ENCODE measurements around the gene COPE. TPM values are rescaled to one million over a fixed set of nuclear protein-coding genes. Genes with fewer than 3 reads are reported as not detected.

The COPE gene
- total and polyA plus RNA-seq, 3 donors from 2014 or later, result 343 to 692 (median 490) TPM

DNA sequence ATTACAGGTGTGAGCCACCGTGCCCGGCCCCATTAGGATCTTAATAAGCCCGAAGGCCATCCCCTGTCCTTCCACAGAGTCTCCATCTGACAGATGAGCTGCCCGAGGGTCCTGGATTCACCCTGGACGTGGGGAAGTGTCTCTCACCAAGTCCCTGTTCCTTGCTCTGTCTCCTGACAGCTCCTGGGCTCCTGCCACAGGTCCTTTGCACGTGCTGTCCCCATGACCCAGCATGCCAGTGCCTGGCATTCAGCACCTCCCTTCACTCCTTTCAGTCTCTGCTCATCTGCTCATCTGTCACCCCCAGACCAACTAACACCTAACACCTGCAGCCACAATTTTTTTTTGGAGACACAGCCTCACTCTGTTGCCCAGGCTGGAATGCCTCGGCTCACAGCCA is 37.7 kb downstream of the COPE start:
- TF ChIP-seq POLR2A (IDR thresholded peaks at IDR 0.05), result no peak
- TF ChIP-seq, protein P1, sequence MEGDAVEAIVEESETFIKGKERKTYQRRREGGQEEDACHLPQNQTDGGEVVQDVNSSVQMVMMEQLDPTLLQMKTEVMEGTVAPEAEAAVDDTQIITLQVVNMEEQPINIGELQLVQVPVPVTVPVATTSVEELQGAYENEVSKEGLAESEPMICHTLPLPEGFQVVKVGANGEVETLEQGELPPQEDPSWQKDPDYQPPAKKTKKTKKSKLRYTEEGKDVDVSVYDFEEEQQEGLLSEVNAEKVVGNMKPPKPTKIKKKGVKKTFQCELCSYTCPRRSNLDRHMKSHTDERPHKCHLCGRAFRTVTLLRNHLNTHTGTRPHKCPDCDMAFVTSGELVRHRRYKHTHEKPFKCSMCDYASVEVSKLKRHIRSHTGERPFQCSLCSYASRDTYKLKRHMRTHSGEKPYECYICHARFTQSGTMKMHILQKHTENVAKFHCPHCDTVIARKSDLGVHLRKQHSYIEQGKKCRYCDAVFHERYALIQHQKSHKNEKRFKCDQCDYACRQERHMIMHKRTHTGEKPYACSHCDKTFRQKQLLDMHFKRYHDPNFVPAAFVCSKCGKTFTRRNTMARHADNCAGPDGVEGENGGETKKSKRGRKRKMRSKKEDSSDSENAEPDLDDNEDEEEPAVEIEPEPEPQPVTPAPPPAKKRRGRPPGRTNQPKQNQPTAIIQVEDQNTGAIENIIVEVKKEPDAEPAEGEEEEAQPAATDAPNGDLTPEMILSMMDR (IDR thresholded peaks at IDR 0.05), result no peak
- DNase-seq, result no peak
- 92 to 94% methylated on average over 4 to 7 of the region's 7 CpGs for WGBS, 2 donors
- Histone ChIP-seq H3K27ac (no peak overlapping the region), H3K36me3 (ENCODE audit: low read depth, missing control alignments) (no peaks in the 10 kb centered on the region), H3K4me1 (no peaks in the 10 kb centered on the region), H3K9me3 (no peaks in the 10 kb centered on the region), H3K4me3 (no peak overlapping the region), H3K27me3 (no peaks in the 10 kb centered on the region)
- intact Hi-C loops (cut with DNase I; ENCODE audit: low total_unique reads), result no loop called here

DNA sequence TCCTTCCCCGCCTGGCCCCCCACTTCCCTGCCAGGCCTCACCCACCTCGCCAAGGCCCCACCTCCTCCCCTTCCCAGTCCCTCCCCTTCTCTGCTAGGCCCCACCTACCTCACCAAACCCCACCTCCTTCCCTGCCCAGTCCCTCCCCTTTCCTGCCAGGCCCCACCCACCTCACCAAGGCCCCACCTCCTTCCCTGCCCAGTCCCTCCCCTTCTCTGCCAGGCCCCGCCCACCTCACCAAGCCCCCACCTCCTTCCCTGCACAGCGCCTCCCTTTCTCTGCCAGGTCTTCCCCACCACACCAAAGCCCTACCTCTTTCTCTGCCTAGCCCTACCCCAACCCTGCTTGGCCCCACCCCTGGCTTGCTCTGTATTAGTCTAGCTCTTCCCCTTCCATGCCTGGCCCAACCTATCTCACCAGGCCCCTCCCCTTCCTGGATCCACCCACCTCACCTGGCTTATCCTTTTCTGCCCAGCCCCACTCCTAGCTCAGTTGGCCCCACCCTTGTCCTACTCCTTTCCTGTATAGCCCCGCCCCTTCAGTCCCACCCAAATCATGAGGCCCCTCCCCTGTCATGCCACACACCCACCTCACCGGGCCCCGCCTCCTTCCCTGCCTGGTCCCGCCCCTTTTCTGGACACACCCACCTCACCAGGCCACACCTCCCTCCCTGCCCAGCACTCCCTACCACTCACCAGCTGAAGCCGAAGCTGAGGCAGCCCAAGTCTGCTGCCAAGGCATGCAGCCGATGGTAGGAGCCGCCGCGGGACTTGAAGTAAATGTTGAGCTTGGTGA is 39.4 kb downstream of the COPE start:
- no peaks in the 10 kb centered on the region for H3K36me3 ChIP-seq (ENCODE audit: low read depth, missing control alignments)
- no peaks in the 10 kb centered on the region for H3K27me3 ChIP-seq
- DNase-seq, result peak; percentile 67
- WGBS, 2 donors, result 65 to 70% methylated on average over 13 of the region's 13 CpGs
- no peak overlapping the region for H3K4me3 ChIP-seq
- no peaks in the 10 kb centered on the region for H3K4me1 ChIP-seq
- intact Hi-C loops (cut with DNase I; ENCODE audit: low total_unique reads), result no loop called here
- no peak overlapping the region for H3K27ac ChIP-seq
- H3K9me3 ChIP-seq, result no peaks in the 10 kb centered on the region
- TF ChIP-seq, protein P1 (IDR thresholded peaks at IDR 0.05), result no peak
- TF ChIP-seq POLR2A (IDR thresholded peaks at IDR 0.05), result no peak

DNA sequence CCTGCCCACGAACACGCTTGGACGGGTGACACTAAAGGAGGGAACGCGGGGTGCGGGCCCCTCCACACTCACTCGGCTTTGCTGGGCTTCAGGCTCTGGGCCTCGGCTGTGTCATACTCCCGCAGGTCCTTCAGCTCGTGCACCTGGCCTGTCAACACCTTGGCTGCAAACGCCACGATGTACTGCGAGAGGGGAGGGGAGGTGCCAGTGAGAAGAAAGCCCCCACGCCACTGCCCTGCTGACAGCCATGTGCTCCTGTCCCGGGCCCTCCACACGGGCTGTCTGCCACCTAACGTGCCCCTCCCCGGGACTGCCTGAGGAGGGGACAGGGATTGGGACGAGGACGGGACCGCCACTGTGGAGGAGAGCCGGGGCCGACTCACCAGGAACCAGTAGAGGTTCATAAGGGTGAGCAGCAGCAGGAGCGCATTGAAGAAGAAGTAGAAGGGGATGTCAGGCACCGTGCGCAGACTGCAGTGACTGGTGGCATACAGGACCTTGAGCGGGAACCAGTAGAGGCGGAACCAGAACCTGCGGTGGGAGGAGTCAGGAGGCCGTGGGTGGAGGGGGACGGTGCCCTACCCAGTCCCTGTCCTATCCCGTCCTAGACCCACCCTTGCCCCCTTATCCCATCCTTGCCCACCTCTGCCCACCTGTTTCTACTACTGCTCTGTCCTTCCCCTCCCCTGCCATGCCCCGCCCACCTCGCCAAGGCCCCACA is 40.2 kb downstream of the COPE start:
- H3K4me3 ChIP-seq, result no peak overlapping the region
- DNase-seq, result no peak
- no peaks in the 10 kb centered on the region for H3K27me3 ChIP-seq
- no peaks in the 10 kb centered on the region for H3K4me1 ChIP-seq
- intact Hi-C loops (cut with DNase I; ENCODE audit: low total_unique reads), result no loop called here
- H3K36me3 ChIP-seq (ENCODE audit: low read depth, missing control alignments), result no peaks in the 10 kb centered on the region
- TF ChIP-seq POLR2A (IDR thresholded peaks at IDR 0.05), result no peak
- TF ChIP-seq, protein P1 (IDR thresholded peaks at IDR 0.05), result no peak
- H3K27ac ChIP-seq, result no peak overlapping the region
- no peaks in the 10 kb centered on the region for H3K9me3 ChIP-seq
- 89 to 91% methylated on average over 32 to 34 of the region's 34 CpGs for WGBS, 2 donors

DNA sequence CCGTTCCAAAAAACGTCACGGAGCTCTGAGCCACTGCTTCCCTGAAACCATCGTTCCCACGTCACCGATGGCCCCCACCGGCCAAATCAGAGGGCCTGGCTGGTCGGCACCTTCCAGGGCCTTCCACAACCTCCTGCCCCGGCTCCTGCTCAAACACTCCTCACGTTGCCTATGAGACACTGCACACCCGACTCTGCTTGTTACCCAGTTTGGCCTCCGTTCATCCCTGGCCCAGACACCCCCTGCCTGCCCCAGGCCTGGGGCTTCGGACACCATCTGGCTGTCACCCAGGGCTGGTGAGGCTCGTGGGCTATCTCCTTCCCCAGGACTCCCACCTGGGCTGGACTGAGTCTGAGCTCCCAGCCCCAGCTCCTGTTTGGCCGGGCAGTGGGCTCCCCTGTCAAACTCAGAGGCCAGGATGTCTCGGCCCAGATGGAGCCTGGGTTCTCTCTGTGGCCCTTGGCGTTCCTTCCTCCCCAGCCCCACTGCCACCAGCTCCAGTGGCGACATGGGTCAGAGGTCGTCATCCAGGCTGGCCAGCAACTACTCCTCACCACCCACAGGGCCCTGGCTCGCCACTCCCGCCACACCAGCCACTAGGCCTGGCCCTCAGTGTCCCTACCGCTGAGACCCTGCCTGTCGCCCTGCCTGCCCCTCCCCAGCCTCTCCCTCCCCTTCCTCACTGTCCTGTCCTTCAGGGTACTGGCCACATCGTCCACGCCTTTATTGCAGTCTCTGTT is 41.0 kb downstream of the COPE start:
- Histone ChIP-seq H3K27me3 (no peaks in the 10 kb centered on the region), H3K4me1 (no peaks in the 10 kb centered on the region), H3K36me3 (ENCODE audit: low read depth, missing control alignments) (no peaks in the 10 kb centered on the region), H3K9me3 (no peaks in the 10 kb centered on the region), H3K4me3 (no peak overlapping the region), H3K27ac (no peak overlapping the region)
- DNase-seq, result no peak
- intact Hi-C loops (cut with DNase I; ENCODE audit: low total_unique reads), result no loop called here
- TF ChIP-seq, protein P1 (IDR thresholded peaks at IDR 0.05), result no peak
- no peak for TF ChIP-seq POLR2A (IDR thresholded peaks at IDR 0.05)
- 92 to 96% methylated on average over 17 to 25 of the region's 25 CpGs for WGBS, 2 donors

Data from testis (tissue), 3 donors.